Measurements from ENCODE around the gene SLCO3A1.

DNA sequence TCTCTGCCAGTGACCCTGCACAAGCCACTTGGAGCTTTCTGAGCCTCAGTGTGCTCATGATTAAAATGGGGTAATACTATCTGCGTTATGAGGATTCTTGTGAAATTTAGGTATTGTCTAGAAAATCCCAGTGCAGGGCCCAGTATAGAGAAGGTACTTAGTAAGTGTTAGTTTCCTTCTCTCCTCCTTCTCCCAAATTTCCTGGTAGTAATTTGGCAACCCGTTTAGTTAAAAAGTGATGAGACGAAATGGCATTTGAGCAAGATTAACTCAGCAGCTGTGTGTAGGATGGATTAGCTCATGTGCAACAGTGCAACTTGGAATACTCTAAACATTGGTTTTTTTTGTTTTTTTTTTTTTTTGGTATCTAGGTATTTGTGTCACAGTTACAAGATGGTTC is 84.6 kb downstream of the SLCO3A1 start:
- no peak for TF ChIP-seq EZH2 (IDR thresholded peaks at IDR 0.05; ENCODE audit: low read length, missing control alignments)
- TF ChIP-seq, protein P1, sequence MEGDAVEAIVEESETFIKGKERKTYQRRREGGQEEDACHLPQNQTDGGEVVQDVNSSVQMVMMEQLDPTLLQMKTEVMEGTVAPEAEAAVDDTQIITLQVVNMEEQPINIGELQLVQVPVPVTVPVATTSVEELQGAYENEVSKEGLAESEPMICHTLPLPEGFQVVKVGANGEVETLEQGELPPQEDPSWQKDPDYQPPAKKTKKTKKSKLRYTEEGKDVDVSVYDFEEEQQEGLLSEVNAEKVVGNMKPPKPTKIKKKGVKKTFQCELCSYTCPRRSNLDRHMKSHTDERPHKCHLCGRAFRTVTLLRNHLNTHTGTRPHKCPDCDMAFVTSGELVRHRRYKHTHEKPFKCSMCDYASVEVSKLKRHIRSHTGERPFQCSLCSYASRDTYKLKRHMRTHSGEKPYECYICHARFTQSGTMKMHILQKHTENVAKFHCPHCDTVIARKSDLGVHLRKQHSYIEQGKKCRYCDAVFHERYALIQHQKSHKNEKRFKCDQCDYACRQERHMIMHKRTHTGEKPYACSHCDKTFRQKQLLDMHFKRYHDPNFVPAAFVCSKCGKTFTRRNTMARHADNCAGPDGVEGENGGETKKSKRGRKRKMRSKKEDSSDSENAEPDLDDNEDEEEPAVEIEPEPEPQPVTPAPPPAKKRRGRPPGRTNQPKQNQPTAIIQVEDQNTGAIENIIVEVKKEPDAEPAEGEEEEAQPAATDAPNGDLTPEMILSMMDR (conservative IDR thresholded peaks at IDR 0.05 in 1 of 2, IDR thresholded peaks at IDR 0.05 in 1 of 2; ENCODE audit: low read depth in 1 of 2, low read length in 2 of 2): no peak
